Suprapubic skin (tissue), 3 donors: ENCODE measurements around the gene VSNL1.

Source experiments
- CTCF ChIP-seq, 2 donors: fragments of 200-600 bp in 1 of 2; fragments of 450-650 bp in 1 of 2; sonication (generic) in 1 of 2; IDR thresholded peaks; one replicate each; pipeline ENCODE4 v1.5.1; 2016 to 2019; ENCODE audit warnings: antibody characterized with exemption in 2 of 2, mild to moderate bottlenecking in 1 of 2, moderate library complexity in 1 of 2
- EP300 ChIP-seq: sonication (generic); formaldehyde crosslinking; IDR thresholded peaks from one replicate; pipeline ENCODE4 v1.6.1; 2017; ENCODE audit warnings: antibody characterized with exemption
- POLR2A ChIP-seq, 2 donors: fragments of 450-650 bp; IDR thresholded peaks; one replicate each; pipeline ENCODE4 v1.6.1; 2017; ENCODE audit warnings: antibody characterized with exemption in 2 of 2, mild to moderate bottlenecking in 2 of 2, moderate library complexity in 2 of 2

- TF ChIP-seq EP300 (no peak), POLR2A (IDR thresholded peaks at IDR 0.05) (no peak), CTCF (IDR thresholded peaks at IDR 0.05) (no peak)
Observed at GRCh38 chr2:17643031-17643615, 102.6 kb downstream of the VSNL1 start.
